ENCODE data around the gene PTGES3.
"Not testable (repeated sequence)": the region's sequence is repeated elsewhere in the genome, so short reads cannot be mapped to it uniquely, and the experiment has no call there.

The PTGES3 gene, protein sequence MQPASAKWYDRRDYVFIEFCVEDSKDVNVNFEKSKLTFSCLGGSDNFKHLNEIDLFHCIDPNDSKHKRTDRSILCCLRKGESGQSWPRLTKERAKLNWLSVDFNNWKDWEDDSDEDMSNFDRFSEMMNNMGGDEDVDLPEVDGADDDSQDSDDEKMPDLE

DNA sequence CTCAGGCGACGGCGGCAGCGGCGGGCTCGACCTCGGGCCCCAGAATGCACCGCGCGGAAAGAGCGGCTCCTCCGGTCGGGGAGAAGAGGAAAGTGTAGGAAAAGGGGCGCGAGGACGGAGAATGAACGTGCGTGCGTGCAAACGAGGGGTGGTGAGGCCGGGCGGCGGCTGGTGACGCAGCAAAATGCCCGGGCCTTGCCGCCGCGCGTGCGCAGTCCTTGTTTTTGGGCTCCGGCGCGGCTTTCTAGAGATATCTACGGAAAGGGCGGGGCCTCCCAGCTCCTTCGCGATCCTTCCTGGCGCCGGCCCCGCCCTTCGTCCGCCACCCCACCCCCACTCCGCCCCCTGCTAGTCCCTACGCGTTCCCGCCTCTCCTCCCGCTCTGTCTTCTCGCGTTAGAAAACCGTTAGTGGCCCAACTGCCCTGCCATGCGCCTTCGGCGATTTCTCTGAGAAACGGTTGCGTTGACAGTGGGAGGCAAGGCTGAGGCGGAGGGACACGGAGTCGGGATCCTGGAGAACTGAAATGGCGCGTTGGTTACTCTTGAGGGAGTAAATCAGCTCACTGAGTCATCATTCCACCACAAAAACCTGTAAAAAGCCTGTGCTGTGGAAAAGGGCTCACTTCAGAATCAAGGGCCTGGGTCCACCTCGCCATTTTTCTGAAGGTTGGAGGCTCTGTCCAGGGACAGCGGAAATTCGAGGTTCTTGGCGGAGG is at the start of gene PTGES3:
TSS of gene PTGES3 (minus strand) at position 156 of the 717 bp plus-strand sequence. CDS start 285 bp downstream, outside the sequence.
- Histone ChIP-seq H3K4me2 (ENCODE audit: low read length) (peak within 1 kb of the TSS; percentile 81), H3K27ac (ENCODE audit: low read length) (peak within 1 kb of the TSS; percentile 98), H4K20me1 (ENCODE audit: insufficient read depth, low read length) (peaks cover 21% of the 10 kb centered on the region), H3K9ac (ENCODE audit: low read length) (peak within 1 kb of the TSS; percentile 98), H3K79me2 (ENCODE audit: low read length) (peaks cover 57% of the 10 kb centered on the region), H3K9me3 (ENCODE audit: insufficient read depth, low read length) (no peaks in the 10 kb centered on the region), H3K4me1 (ENCODE audit: low read length) (peaks cover 7% of the 10 kb centered on the region), H3K27me3 (ENCODE audit: low read depth, low read length) (no peaks in the 10 kb centered on the region), H2AFZ (ENCODE audit: low read depth, low read length) (peak within 1 kb of the TSS; percentile 72; the same call in 1 of the 2 replicates), H3K4me3 (ENCODE audit: low read length) (peak within 1 kb of the TSS; percentile 93), H3K36me3 (replicated peaks; ENCODE audit: low read depth, low read length) (peaks cover 18% of the 10 kb centered on the region)
- TF ChIP-seq, protein P1, sequence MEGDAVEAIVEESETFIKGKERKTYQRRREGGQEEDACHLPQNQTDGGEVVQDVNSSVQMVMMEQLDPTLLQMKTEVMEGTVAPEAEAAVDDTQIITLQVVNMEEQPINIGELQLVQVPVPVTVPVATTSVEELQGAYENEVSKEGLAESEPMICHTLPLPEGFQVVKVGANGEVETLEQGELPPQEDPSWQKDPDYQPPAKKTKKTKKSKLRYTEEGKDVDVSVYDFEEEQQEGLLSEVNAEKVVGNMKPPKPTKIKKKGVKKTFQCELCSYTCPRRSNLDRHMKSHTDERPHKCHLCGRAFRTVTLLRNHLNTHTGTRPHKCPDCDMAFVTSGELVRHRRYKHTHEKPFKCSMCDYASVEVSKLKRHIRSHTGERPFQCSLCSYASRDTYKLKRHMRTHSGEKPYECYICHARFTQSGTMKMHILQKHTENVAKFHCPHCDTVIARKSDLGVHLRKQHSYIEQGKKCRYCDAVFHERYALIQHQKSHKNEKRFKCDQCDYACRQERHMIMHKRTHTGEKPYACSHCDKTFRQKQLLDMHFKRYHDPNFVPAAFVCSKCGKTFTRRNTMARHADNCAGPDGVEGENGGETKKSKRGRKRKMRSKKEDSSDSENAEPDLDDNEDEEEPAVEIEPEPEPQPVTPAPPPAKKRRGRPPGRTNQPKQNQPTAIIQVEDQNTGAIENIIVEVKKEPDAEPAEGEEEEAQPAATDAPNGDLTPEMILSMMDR (IDR thresholded peaks at IDR 0.05; ENCODE audit: low read depth, low read length) = no peak
- no peak for TF ChIP-seq EZH2phosphoT487 (IDR thresholded peaks at IDR 0.05; ENCODE audit: low read depth)

DNA sequence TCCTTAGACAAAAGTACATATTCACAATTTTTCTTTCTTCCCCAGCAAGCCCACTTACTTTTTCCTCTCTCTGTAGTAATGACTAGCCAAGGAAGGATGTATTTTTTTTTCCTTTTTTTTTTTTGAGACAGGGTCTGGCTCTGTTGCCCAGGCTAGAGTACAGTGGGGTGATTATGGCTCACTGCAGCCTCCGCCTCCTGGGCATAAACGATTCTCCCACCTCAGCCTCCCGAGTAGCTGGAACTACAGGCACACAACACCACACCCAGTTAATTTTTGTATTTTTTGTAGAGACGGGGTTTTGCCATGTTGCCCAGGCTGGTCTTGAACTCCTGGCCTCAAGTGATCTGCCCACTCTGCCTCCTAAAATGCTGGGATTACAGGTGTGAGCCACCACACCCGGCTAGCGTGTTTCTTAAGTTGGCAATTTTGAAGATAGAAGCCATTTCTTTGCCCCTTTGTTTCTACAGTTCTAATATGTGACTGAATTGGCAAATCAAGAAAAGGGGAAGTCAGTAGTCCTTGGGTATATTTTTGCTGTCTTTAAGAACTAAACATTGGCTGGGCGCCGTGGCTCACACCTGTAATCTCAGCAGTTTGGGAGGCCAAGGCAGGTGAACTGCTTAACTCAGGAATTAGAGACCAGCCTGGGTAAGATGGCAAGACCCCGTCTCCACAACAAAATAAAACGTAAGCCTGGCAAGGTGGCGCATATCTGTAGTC is 40.2 kb upstream of the PTGES3 start:
- H3K4me2 ChIP-seq (ENCODE audit: low read length) = no peak overlapping the region
- TF ChIP-seq EZH2phosphoT487 (IDR thresholded peaks at IDR 0.05; ENCODE audit: low read depth) = no peak
- TF ChIP-seq, protein P1 (IDR thresholded peaks at IDR 0.05; ENCODE audit: low read depth, low read length) = no peak
- no peak overlapping the region for H3K4me3 ChIP-seq (ENCODE audit: low read length)
- no peaks in the 10 kb centered on the region for H3K27me3 ChIP-seq (ENCODE audit: low read depth, low read length)
- peaks cover 11% of the 10 kb centered on the region for H3K4me1 ChIP-seq (ENCODE audit: low read length)
- no peak overlapping the region for H3K9ac ChIP-seq (ENCODE audit: low read length)
- H3K27ac ChIP-seq (ENCODE audit: low read length) = no peak overlapping the region
- peaks cover 32% of the 10 kb centered on the region for H3K36me3 ChIP-seq (replicated peaks; ENCODE audit: low read depth, low read length)
- H2AFZ ChIP-seq (ENCODE audit: low read depth, low read length) = no peak overlapping the region
- peaks cover 11% of the 10 kb centered on the region for H4K20me1 ChIP-seq (ENCODE audit: insufficient read depth, low read length)
- peaks cover 23% of the 10 kb centered on the region for H3K79me2 ChIP-seq (ENCODE audit: low read length)
- no peaks in the 10 kb centered on the region for H3K9me3 ChIP-seq (ENCODE audit: insufficient read depth, low read length)

DNA sequence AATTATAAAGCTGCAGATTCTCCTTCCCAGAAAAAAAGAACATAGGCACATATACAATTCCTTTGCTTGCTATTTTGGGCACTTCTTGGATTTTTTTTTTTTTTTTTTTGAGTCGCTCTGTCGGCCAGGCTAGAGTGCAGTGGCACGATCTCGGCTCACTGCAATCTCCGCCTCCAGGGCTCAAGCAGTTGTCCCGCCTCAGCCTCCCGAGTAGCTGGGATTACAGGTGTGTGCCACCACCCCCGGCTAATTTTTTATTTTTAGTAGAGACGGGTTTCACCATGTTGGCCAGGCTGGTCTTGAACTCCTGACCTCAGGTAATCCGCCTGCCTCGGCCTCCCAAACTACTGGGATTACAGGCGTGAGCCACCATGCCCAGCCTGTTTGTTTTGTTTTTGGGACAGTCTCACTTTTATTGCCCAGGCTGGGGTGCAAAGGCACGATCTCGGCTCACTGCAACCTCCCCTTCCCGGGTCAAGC is 38.2 kb upstream of the PTGES3 start:
- Histone ChIP-seq H3K9ac (ENCODE audit: low read length) (peak overlapping the region; percentile 76), H3K4me2 (ENCODE audit: low read length) (peak overlapping the region; percentile 84), H3K27ac (ENCODE audit: low read length) (peak overlapping the region; percentile 85), H3K79me2 (ENCODE audit: low read length) (peaks cover 43% of the 10 kb centered on the region), H3K4me3 (ENCODE audit: low read length) (peak overlapping the region; percentile 99), H3K4me1 (ENCODE audit: low read length) (peaks cover 32% of the 10 kb centered on the region), H4K20me1 (ENCODE audit: insufficient read depth, low read length) (peaks cover 32% of the 10 kb centered on the region), H3K36me3 (replicated peaks; ENCODE audit: low read depth, low read length) (peaks cover 41% of the 10 kb centered on the region)
- not testable (repeated sequence) for H2AFZ ChIP-seq (ENCODE audit: low read depth, low read length); H3K9me3 ChIP-seq (ENCODE audit: insufficient read depth, low read length); H3K27me3 ChIP-seq (ENCODE audit: low read depth, low read length)

DNA sequence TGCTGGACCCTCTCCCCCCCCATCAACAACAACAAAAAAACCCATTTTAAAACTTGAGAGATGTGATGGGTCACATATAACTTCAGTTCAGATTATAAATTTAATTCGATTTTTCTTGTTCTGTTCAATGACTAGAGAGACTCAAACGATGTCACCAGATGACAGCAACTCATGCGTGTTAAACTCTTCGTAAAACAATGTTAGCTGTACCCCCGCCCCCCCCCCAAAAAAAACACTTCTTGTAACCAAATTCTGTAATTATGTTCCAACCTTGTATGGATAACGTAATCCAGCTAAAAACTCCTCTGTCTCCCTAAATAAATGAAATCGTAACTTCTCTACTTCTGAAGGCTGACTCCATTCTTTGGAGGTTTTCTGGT is 37.6 kb upstream of the PTGES3 start:
- H3K36me3 ChIP-seq (replicated peaks; ENCODE audit: low read depth, low read length) = peaks cover 43% of the 10 kb centered on the region
- H3K79me2 ChIP-seq (ENCODE audit: low read length) = peaks cover 49% of the 10 kb centered on the region

More for the DNA sequence above, 37.6 kb upstream of the PTGES3 start:
- Histone ChIP-seq H3K9ac (ENCODE audit: low read length) (peak overlapping the region; percentile 76), H3K4me2 (ENCODE audit: low read length) (peak overlapping the region; percentile 84), H3K4me1 (ENCODE audit: low read length) (peaks cover 36% of the 10 kb centered on the region), H3K4me3 (ENCODE audit: low read length) (peak overlapping the region; percentile 99), H3K9me3 (ENCODE audit: insufficient read depth, low read length) (no peaks in the 10 kb centered on the region), H2AFZ (ENCODE audit: low read depth, low read length) (peak overlapping the region; percentile 40), H3K27ac (ENCODE audit: low read length) (peak overlapping the region; percentile 85), H3K27me3 (ENCODE audit: low read depth, low read length) (no peaks in the 10 kb centered on the region), H4K20me1 (ENCODE audit: insufficient read depth, low read length) (peaks cover 37% of the 10 kb centered on the region)
- TF ChIP-seq EZH2phosphoT487 (IDR thresholded peaks at IDR 0.05; ENCODE audit: low read depth) = no peak
- TF ChIP-seq, protein P1 (IDR thresholded peaks at IDR 0.05; ENCODE audit: low read depth, low read length) = no peak
